22Rv1 (cell line): ENCODE results near the gene STPG4.

ENCODE experiments used
- H3K27ac ChIP-seq: fragments of 450-650 bp; 2 replicates; pipeline ENCODE4 v1.5.1; 2017
- ZFX ChIP-seq: fragments of 450-650 bp; IDR thresholded peaks from 2 replicates; pipeline ENCODE4 v1.6.1; 2017; ENCODE audit warnings: antibody characterized with exemption, borderline replicate concordance
- TF ChIP-seq, protein P1 (sequence below): fragments of 450-650 bp; IDR thresholded peaks from 2 replicates; pipeline ENCODE4 v1.5.1; 2017; ENCODE audit warnings: mild to moderate bottlenecking

Gene STPG4

DNA sequence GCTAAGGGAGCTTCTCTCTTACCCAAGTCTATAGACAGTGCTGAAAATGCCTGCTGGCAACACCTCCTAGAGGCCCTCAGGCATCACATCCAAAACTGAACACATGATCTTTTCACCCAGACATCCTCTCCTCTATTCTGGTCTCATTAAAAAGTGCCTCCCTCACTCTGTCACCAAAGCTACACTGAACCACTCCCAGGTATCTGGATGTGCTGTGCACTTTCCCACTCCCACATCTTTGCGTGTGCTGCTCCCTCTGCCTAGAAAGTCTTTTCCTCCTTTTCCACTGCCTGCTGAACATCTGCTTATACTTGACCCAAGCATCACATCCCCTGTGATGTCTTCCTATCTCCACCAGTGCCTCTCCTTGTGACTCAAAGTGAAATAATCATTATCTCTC, 26.1 kb upstream of the STPG4 start:
- TF ChIP-seq, protein P1, sequence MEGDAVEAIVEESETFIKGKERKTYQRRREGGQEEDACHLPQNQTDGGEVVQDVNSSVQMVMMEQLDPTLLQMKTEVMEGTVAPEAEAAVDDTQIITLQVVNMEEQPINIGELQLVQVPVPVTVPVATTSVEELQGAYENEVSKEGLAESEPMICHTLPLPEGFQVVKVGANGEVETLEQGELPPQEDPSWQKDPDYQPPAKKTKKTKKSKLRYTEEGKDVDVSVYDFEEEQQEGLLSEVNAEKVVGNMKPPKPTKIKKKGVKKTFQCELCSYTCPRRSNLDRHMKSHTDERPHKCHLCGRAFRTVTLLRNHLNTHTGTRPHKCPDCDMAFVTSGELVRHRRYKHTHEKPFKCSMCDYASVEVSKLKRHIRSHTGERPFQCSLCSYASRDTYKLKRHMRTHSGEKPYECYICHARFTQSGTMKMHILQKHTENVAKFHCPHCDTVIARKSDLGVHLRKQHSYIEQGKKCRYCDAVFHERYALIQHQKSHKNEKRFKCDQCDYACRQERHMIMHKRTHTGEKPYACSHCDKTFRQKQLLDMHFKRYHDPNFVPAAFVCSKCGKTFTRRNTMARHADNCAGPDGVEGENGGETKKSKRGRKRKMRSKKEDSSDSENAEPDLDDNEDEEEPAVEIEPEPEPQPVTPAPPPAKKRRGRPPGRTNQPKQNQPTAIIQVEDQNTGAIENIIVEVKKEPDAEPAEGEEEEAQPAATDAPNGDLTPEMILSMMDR = no peak
- no peak for TF ChIP-seq ZFX
- no peak overlapping the region for H3K27ac ChIP-seq

DNA sequence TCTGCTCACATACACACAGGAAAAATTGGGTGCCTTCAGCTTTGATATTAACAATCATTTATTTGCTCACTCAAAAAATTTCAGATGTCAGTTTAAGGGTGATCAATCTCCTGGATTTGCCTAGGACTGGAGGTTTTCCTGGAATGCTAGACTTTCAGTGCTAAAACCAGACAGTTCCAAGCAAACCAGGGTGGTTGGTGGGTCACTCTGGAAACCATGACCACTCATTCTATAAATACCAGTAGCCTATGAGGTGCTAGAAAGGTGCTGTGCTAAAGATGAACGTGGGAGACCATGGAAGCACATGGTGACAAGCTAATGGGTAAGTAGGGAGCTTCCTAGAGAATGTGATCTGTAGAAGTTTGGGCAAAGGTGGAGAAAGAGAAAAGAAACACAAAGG, 25.4 kb upstream of the STPG4 start:
- no peak overlapping the region for H3K27ac ChIP-seq
- no peak for TF ChIP-seq ZFX
- TF ChIP-seq, protein P1 = no peak

DNA sequence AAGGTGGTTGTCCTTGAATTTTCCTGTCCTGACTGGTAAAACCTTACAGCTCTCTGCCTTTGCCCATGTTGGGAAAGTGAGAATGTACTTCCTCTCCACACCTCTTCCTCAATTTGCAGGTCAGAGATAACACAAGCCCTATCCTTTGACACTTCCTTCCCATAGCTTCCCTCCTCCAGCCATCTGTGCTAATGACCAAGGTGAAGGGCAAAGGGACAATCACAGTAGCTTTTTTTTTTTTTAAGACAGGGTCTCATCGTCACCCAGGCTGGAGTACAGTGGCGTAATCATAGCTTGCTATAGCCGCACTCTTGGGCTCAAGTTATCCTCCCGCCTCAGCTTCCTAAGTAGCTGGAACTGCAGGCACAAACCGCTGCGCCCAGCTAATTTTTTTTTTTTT, 24.3 kb upstream of the STPG4 start:
- no peak overlapping the region for H3K27ac ChIP-seq
- TF ChIP-seq, protein P1 = no peak

DNA sequence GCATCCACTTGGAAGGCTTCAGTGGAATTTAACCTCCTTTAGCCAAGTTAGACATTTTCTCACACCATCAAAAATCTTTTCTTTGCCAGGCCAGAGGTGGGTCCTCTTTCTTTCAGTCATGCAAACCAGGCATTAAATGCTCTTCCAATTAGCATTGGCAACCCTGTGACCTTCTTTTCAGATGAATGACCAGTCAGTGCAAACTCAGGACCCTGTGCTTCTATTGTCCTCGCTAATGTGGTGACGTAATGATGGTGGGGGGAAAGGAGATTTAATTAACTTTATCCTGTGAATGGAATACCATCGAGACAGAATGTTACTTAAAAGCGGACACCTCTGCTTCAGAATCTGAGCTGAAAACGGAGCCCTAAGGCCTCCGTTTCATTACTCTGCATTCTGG, 23.2 kb upstream of the STPG4 start:
- no peak for TF ChIP-seq ZFX
- TF ChIP-seq, protein P1 = no peak
- no peak overlapping the region for H3K27ac ChIP-seq

DNA sequence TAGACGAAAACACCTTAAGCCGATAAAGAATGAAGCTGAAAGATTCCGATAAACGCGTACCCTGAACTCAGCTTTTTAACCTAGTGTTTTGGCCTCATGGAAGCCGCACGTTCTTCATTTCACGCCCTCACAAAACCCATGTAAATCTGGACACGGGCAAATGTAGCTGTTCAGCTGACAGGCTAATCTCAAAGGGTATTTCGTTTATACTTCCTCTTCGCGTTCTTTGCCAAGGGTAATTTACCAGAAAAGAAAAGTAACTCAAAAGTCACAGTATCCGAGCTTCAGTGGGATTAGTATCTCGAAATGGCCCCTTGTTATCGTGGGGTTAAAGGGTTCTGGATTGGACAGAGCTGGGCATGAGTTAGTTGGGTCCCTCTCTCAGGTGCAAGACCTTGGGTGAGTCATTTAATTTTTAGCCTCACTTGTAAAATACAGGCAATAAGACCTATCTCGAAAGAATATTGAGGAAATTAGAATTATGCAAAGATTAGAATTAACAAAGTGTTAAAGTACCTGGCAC, 22.0 kb upstream of the STPG4 start:
- H3K27ac ChIP-seq = peak overlapping the region; percentile 92
- no peak for TF ChIP-seq ZFX
- TF ChIP-seq, protein P1 = no peak

DNA sequence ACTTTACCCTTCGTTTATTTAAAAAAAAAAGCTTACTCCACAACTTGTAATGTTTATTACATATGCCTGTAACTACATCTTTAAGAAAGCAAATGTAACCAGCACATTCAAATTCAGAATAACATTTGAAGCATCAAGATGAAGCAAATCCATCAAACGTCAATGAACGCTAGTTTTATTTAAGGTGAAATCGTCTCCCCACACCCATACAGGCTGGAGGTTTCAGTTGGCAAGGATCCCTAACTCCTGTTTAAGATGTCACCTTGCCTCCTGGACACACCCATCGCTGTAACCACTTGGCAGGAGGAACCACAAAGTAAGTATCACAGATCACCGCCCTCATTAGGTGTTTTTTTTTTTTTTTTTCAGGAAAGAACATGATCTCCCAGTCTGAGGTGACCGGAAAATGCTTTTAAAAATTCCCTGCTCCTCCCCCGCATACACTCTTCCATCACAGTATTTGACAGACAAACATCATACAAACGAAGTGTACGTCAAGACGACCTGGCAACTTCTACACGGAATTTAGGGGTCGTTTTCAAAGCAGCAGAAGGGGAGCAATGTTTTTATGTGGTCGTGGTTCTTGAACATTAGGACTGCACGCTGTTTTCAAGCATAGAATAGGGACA, 19.7 kb upstream of the STPG4 start:
- H3K27ac ChIP-seq = peak overlapping the region; percentile 92
- TF ChIP-seq, protein P1 = no peak
- no peak for TF ChIP-seq ZFX

DNA sequence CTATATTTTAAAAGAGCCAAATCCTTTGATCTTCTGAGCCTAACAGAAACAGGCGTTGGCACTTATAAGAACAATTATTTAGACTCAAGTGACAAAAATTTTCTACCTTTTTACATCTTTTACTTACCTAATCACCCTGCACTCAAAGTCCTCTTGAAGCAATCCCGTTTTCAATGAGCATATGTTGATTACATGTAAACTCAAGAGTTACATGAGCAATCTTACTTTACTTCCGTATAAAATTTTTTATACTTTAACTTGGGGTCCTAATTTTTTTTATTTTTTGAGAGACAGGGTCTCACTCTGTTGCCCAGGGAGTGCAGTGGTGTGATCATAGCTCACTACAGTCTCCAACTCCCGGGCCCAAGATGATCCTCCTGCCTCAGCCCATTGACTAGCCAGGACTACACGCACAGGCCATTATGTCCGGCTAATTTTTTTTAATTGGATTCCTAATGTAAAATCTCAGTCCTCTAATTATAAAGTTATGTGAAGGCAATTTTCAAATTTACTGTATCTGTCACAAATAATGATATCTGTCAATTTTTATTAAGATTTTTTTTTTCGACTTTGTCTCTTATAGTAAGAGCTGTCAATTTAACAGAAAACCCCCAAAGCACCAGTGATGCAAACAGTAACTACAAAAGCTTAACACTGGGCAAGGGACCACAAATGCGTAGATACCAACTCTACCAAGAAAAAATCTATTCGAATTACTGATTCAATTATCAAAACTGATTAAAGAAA, 19.1 kb upstream of the STPG4 start:
- no peak for TF ChIP-seq ZFX
- TF ChIP-seq, protein P1 = no peak
- H3K27ac ChIP-seq = peak overlapping the region; percentile 92
